ENCODE results near the gene DNAJB6.

Gene DNAJB6

DNA sequence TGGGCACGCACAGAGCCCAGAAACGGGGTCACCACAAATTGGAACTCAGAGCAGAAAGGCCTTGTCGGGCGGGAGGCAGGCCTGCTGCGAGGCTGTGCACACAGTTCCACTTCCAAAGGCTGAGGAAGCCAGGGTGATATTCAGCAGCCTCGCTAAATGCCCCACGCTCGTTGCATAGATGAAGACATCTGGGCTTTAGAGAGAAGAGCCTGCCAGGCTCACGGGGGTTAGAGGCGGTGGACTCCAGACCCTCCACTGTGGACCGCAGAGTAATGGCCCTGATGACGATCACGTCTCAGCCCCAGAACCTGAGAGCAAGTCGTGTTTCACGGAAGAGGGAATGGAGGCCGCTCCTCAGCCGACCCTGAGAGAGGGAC is 104.2 kb downstream of the DNAJB6 start:
- no peak overlapping the region for H3K4me3 ChIP-seq (ENCODE audit: low read depth, low read length)
- TF ChIP-seq, protein P1, sequence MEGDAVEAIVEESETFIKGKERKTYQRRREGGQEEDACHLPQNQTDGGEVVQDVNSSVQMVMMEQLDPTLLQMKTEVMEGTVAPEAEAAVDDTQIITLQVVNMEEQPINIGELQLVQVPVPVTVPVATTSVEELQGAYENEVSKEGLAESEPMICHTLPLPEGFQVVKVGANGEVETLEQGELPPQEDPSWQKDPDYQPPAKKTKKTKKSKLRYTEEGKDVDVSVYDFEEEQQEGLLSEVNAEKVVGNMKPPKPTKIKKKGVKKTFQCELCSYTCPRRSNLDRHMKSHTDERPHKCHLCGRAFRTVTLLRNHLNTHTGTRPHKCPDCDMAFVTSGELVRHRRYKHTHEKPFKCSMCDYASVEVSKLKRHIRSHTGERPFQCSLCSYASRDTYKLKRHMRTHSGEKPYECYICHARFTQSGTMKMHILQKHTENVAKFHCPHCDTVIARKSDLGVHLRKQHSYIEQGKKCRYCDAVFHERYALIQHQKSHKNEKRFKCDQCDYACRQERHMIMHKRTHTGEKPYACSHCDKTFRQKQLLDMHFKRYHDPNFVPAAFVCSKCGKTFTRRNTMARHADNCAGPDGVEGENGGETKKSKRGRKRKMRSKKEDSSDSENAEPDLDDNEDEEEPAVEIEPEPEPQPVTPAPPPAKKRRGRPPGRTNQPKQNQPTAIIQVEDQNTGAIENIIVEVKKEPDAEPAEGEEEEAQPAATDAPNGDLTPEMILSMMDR (conservative IDR thresholded peaks at IDR 0.05; ENCODE audit: low read depth, low read length): no peak
- no peak for DNase-seq (ENCODE audit: low read depth)

DNA sequence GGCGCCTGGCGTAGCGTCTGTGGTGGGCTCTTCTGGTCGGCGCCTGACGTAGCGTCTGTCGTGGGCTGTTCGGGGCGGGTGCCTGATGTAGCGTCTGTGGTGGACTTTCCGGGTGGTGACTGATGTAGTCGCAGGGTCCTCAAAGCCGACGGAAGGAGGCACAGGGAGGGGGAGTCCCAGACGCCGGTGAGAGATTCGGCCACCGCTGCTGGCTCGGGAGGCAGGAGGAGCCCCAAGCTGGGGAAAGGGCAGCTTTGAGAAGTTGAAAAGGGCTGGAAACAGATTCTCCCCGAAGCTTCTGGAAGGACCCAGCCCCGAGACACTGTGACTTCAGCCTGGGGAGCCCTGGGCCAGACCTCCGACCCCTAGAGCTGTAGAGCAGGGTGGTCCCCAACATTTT is 105.7 kb downstream of the DNAJB6 start:
- no peak overlapping the region for H3K4me3 ChIP-seq (ENCODE audit: low read depth, low read length)
- DNase-seq (ENCODE audit: low read depth): no peak
- TF ChIP-seq, protein P1 (conservative IDR thresholded peaks at IDR 0.05; ENCODE audit: low read depth, low read length): no peak

DNA sequence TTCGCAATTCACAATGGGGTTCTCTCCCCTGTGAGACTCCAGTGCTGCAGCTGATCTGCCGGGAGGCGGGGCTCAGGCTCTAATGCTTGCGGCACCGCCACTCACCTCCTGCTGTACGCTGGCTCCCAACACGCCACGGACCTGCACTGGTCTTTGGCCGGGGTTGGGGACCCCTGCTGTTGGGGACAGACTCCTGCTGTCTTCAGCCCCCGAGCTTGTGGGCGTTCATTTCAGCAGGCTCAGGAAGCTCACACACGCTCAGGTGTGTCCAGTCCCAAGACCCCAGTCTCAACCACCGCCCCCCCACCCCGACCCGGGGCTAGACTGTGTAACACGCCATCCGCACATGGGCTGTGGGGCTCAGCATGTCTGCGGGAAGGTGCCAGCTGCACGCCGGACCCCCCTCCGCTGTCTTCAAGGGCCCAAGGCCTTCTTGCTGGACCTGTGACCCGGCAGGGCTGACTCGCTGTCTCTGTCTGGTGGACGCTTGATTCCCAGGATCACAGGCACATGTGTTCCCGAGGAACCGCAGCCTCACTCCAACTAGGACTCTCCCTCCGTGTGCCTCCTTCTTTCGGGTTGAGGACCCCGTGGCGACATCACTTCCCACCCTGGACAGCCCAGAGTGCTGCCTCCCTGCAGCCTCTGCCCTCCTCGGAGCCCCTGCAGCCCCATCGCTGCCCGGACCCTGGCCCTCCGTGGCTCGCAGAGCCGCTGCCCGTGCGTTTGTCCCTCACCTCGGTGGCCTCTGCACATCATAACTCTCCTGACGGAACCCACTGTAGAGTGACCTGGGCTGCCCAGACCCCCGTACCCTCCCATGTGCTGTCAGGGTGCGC is 106.4 kb downstream of the DNAJB6 start:
- no peak for DNase-seq (ENCODE audit: low read depth)
- TF ChIP-seq, protein P1 (conservative IDR thresholded peaks at IDR 0.05; ENCODE audit: low read depth, low read length): no peak
- H3K4me3 ChIP-seq (ENCODE audit: low read depth, low read length): no peak overlapping the region

DNA sequence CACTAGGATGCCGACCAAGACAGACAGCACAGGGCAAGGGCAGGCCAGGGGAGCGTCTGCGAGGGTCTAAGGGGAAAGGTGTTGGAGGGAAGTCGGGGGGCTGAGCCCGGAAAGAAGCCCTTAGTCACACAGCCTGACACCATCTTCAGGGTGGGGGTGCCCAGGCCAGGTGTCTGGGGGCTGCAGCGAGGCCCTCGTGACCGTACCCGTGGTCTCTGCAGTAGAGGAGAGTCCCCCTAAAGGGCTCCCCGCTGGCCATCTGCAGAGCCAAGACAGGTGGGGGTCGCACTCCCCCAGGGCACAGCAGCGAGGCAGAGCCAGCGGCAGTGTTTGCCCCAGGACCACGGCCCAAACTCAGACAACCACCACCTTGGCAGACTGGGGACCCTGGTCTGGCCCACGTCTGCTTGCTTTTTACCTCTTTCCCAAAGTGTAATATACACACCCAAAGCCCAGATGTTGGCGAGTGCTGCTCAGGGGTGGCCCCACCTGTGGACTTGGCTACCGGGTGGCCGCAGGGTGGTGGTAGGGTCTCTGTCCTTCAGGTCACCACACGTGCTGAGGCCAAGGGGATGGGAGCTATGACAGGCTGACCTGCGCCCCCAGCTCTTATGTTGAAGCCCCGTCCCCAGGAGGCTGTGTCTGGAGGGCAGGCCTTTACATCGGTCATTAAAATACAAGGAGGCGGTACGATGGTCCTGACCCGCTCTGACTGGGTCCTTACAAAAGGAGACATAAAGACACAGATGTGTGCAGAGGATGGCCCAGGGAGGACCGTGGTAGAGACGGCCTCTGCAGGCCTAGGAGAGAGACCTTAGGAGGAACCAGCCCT is 107.4 kb downstream of the DNAJB6 start:
- TF ChIP-seq, protein P1 (conservative IDR thresholded peaks at IDR 0.05; ENCODE audit: low read depth, low read length): no peak
- no peak for DNase-seq (ENCODE audit: low read depth)
- no peak overlapping the region for H3K4me3 ChIP-seq (ENCODE audit: low read depth, low read length)

DNA sequence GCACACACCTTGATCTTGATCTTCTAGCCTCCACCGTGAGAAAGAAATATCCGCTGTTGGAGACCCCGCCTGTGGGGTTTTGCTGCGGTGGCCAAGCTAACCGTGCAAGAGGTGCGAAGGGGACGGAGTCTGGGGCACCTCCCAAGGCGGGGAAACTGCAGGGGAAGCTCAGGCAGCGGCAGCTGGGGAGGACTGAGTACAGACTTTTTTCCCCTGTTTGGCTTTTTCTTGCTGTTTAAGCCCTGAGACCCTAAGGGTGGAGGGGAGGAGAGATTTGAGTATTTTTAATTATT is 108.0 kb downstream of the DNAJB6 start:
- no peak for DNase-seq (ENCODE audit: low read depth)
- TF ChIP-seq, protein P1 (conservative IDR thresholded peaks at IDR 0.05; ENCODE audit: low read depth, low read length): no peak
- no peak overlapping the region for H3K4me3 ChIP-seq (ENCODE audit: low read depth, low read length)

DNA sequence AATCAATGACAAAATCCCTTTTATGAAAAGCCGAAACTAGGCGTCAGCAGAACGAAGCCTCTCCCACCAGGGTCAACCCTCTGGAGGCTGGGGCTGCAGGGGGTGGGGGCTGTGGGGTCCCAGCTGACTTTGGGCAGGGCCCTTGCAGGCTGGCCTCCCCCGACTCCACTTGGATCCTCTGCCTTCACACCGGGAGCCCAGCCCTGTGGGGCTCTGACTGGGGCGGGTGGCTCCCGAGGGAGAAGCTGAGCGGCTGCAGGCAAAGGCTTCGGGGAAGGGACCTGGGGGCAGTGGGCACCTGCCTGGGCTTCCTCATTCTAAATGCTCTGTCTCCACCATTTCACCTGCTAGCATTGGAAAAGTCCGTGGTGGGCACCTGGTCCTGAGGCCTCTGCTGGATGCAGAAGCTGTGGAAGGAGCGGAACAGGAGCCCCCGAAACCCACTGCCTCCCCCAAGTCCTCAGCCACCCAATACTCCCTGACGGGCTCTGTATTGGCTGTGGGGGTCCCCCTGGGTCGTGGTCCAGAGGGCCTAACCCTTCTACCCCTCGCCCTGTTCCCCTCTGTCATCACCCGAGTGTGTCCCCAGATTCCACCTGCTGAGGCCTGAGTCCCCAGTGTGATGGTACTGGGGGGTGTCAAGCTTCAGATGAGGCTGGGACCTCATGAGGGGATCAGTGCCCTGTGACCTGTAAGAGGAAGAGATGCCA is 108.6 kb downstream of the DNAJB6 start:
- no peak for DNase-seq (ENCODE audit: low read depth)
- TF ChIP-seq, protein P1 (conservative IDR thresholded peaks at IDR 0.05; ENCODE audit: low read depth, low read length): no peak
- H3K4me3 ChIP-seq (ENCODE audit: low read depth, low read length): no peak overlapping the region

Measured in choroid plexus epithelial cell (primary cell).